Progenitor cell of endocrine pancreas (in vitro differentiated cells): ENCODE measurements around the gene OSGEPL1. TPM values are rescaled to one million over a fixed set of nuclear protein-coding genes. Genes with fewer than 3 reads are reported as not detected.
"Not testable (repeated sequence)": the region's sequence is repeated elsewhere in the genome, so short reads cannot be mapped to it uniquely, and the experiment has no call there.

Experiments
- DNase-seq: peaks from one replicate; pipeline ENCODE4 v3.0.0; 2021; ENCODE audit warnings: low spot score; ENCODE audit not compliant: unreplicated experiment
- H3K27ac Mint-ChIP-seq: 2 replicates; pipeline ENCODE4 v1.8.0; 2021; ENCODE audit warnings: mild to moderate bottlenecking, moderate library complexity, mixed read lengths
- H3K27me3 Mint-ChIP-seq: 2 replicates; pipeline ENCODE4 v1.8.0; 2021; ENCODE audit warnings: mixed read lengths
- H3K36me3 Mint-ChIP-seq: 2 replicates; pipeline ENCODE4 v1.8.0; 2022; ENCODE audit warnings: mixed read lengths; ENCODE audit not compliant: insufficient read depth
- H3K4me1 Mint-ChIP-seq: 2 replicates; pipeline ENCODE4 v1.8.0; 2021; ENCODE audit warnings: low read depth, mixed read lengths
- H3K4me3 Mint-ChIP-seq: 2 replicates; pipeline ENCODE4 v1.8.0; 2021; ENCODE audit warnings: low read depth, mild to moderate bottlenecking, moderate library complexity, mixed read lengths
- H3K9me3 Mint-ChIP-seq: 2 replicates; pipeline ENCODE4 v1.8.0; 2021; ENCODE audit warnings: low read depth, mixed read lengths
- total RNA-seq: library from RNA; stranded (reverse); gene quantifications from 2 replicates; pipeline ENCODE4 v1.2.1, GENCODE V29; 2021
- TF ChIP-seq, protein P1 (sequence below): fragments of 200-600 bp; sonication (generic); IDR thresholded peaks from one replicate; pipeline ENCODE4 v1.5.0; 2021; ENCODE audit warnings: antibody characterized with exemption, mild to moderate bottlenecking; ENCODE audit not compliant: unreplicated experiment

Gene OSGEPL1
- total RNA-seq, 1 donor from 2014 or later: 12.1 TPM

DNA sequence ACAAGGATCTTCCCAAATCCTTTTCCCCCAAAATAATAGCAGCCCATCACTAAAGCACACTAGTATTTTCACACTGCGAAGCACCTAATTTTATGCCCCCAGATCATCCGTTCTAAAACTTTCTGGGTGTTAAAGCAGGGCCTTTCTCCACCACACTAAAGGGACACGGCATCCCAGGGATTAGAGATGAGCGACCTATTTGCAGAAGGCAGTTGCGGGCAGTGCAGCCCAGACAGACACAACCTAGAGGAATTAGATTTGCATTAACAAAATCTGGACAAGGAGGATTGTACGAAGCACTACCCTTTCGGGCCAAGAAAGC is 402 bp downstream of the OSGEPL1 start:
- peaks cover 11% of the 10 kb centered on the region for H3K36me3 Mint-ChIP-seq
- DNase-seq: no peak
- no peaks in the 10 kb centered on the region for H3K27me3 Mint-ChIP-seq
- peak overlapping the region; percentile 88 for H3K4me3 Mint-ChIP-seq
- TF ChIP-seq, protein P1, sequence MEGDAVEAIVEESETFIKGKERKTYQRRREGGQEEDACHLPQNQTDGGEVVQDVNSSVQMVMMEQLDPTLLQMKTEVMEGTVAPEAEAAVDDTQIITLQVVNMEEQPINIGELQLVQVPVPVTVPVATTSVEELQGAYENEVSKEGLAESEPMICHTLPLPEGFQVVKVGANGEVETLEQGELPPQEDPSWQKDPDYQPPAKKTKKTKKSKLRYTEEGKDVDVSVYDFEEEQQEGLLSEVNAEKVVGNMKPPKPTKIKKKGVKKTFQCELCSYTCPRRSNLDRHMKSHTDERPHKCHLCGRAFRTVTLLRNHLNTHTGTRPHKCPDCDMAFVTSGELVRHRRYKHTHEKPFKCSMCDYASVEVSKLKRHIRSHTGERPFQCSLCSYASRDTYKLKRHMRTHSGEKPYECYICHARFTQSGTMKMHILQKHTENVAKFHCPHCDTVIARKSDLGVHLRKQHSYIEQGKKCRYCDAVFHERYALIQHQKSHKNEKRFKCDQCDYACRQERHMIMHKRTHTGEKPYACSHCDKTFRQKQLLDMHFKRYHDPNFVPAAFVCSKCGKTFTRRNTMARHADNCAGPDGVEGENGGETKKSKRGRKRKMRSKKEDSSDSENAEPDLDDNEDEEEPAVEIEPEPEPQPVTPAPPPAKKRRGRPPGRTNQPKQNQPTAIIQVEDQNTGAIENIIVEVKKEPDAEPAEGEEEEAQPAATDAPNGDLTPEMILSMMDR: no peak
- no peaks in the 10 kb centered on the region for H3K9me3 Mint-ChIP-seq
- peaks cover 4% of the 10 kb centered on the region for H3K4me1 Mint-ChIP-seq
- H3K27ac Mint-ChIP-seq: peak overlapping the region; percentile 94

DNA sequence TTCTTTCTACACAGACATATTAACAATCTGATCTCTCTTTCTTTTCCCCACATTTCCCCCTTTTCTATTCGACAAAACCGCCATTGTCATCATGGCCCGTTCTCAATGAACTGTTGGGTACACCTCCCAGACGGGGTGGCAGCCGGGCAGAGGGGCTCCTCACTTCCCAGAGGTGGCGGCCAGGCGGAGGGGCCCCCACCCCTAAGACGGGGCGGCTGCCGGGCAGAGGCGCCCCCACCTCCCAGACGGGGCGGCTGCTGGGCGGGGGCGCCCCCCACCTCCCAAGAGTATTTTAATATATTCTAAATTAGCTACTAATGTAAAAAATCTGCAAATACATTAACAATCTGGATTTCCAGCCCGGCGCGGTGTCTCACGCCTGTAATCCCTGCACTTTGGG is 2.4 kb downstream of the OSGEPL1 start:
- not testable (repeated sequence) for H3K27me3 Mint-ChIP-seq, H3K36me3 Mint-ChIP-seq, H3K27ac Mint-ChIP-seq, H3K4me1 Mint-ChIP-seq, H3K9me3 Mint-ChIP-seq, H3K4me3 Mint-ChIP-seq, DNase-seq

DNA sequence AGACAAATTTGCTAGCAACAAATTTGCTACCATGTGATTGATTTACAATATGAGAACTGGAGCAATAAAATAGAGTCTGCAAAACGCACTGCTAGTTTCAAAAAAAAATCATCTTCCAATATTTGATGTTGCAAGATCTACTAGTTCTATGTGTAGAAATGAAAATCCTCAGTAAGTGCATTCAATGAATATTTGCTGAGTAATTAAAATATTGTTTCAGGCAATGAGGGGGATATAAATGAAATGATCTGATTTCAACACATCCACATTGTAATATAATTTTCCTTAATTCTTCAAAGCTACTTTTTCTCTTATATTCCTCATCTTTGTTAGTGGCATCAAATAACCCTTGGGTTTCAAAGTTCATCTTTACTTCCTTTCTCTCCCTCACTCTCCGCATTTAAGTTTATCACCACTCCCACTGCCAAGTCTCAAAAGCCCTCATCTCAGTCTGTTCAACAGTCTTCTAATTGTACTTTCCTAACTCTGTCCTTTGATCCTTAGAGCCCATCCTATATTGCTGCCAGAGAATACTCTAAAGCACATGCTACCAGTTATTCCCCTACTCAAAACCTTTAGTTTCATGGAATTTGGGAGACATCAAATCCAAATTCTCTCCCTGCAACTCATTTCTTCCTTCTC is 6.2 kb downstream of the OSGEPL1 start:
- no peaks in the 10 kb centered on the region for H3K27me3 Mint-ChIP-seq
- H3K36me3 Mint-ChIP-seq: peaks cover 8% of the 10 kb centered on the region
- DNase-seq: no peak
- no peak overlapping the region for H3K4me3 Mint-ChIP-seq
- TF ChIP-seq, protein P1: no peak
- H3K4me1 Mint-ChIP-seq: no peaks in the 10 kb centered on the region
- no peaks in the 10 kb centered on the region for H3K9me3 Mint-ChIP-seq
- H3K27ac Mint-ChIP-seq: no peak overlapping the region

DNA sequence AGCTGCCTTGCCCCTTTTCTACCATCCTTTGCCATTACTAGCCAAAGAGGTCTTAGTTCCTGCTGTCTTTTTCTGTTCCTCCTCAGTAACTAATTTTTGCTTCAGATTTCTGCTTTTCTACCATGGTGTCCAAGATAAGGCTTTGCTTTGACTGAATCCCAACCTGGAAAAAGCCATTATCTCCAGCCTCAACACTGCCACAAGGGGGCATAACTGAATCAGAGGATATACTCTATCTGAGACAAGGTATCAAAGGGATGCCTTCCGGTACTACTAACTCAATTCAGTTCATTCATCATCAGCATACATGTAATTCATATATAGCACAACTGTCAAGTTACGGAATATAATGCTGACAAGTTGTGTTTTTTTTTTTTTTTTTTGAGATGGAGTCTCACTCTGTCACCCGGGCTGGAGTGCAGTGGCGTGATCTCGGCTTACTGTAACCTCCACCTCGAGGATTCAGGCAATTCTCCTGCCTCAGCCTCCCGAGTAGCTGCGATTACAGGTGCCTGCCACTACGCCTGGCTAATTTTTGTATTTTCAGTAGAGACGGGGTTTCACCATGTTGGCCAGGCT is 11.4 kb downstream of the OSGEPL1 start:
- no peak overlapping the region for H3K4me3 Mint-ChIP-seq
- TF ChIP-seq, protein P1: peak; percentile 59
- H3K36me3 Mint-ChIP-seq: peaks cover 5% of the 10 kb centered on the region
- H3K9me3 Mint-ChIP-seq: no peaks in the 10 kb centered on the region
- DNase-seq: no peak
- no peaks in the 10 kb centered on the region for H3K27me3 Mint-ChIP-seq
- no peaks in the 10 kb centered on the region for H3K4me1 Mint-ChIP-seq
- H3K27ac Mint-ChIP-seq: no peak overlapping the region

DNA sequence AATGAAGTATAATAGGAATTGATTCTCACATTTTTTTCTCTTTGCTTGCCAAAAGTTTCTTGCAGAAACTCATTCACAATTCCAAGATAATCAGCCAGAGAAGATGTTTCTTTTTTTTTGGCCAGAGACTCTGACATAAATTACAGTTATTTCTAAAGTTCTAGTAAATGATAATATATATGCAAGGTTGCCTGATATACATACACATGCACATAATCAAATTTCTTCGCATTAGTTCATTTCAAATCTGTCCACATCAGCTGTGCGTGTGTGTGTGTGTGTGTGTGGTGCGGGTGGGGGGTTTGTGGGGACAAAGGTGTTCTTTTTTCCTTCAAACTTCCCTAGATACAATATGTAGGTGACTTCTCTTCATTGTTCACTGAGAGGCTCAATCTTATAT is 33.2 kb downstream of the OSGEPL1 start:
- no peak for DNase-seq
- Mint-ChIP-seq H3K4me3 (no peak overlapping the region), H3K9me3 (no peaks in the 10 kb centered on the region), H3K27ac (no peak overlapping the region), H3K4me1 (no peaks in the 10 kb centered on the region), H3K36me3 (no peaks in the 10 kb centered on the region), H3K27me3 (no peaks in the 10 kb centered on the region)
- TF ChIP-seq, protein P1: no peak

DNA sequence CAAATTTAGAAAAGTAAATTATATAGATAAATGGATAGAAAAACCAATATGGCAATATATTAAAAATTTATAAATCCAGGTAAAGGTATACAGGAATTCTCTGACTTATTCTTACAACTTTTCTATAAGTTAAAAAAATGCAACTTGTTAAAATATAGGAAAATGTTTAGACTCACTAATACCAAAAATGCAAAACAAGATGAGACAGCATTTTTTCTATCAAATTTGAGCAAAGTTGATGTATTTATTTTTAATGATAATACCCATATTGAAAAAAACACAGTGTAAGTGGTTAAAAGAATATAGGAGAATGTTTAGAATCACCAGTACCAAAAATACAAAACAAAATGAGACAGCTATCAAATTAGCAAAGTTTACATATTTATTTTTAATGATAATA is 35.7 kb downstream of the OSGEPL1 start:
- no peaks in the 10 kb centered on the region for H3K4me1 Mint-ChIP-seq
- no peak overlapping the region for H3K4me3 Mint-ChIP-seq
- H3K27ac Mint-ChIP-seq: no peak overlapping the region
- TF ChIP-seq, protein P1: no peak
- no peaks in the 10 kb centered on the region for H3K9me3 Mint-ChIP-seq
- H3K27me3 Mint-ChIP-seq: no peaks in the 10 kb centered on the region
- no peak for DNase-seq
- no peaks in the 10 kb centered on the region for H3K36me3 Mint-ChIP-seq
